Kidney capillary endothelial cell (primary cell): ENCODE measurements around the gene STXBP3.
A peak's percentile ranks its signal among the peaks of the same experiment; 100 is the strongest.
"Not testable (repeated sequence)": the region's sequence is repeated elsewhere in the genome, so short reads cannot be mapped to it uniquely, and the experiment has no call there.

Experiments used
- DNase-seq: peaks from one replicate; pipeline ENCODE4 v3.0.0-alpha.2; 2018; ENCODE audit warnings: low spot score

The STXBP3 gene

GRCh38 chr1:108732398-108732797 lies 14.1 kb upstream of the STXBP3 start:
- no peak for DNase-seq

- DNase-seq: no peak
Observed at GRCh38 chr1:108734171-108734865, 12.2 kb upstream of the STXBP3 start.

DNA sequence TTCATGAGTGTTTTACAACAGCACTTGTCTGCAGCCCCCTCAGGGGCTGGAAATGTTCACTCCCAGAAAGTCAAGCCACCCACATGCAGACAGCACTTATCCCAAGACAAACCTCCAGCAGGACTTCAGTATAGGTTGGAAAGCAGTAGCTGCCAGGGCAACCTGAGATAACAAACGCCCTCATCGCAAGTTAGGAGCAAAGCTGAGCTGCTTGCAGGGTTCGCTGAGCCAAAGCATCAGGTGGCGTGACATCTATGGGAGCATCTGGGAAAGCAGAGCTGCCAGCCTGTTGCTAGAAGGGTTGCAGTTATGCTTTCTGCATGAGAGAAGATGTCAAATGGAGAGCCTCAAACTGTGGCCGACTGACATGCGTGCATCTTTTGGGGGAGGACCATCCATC lies 4.2 kb upstream of the STXBP3 start:
- DNase-seq: no peak

- DNase-seq: no peak
Observed at GRCh38 chr1:108745980-108746381, 493 bp upstream of the STXBP3 start.

- peak; percentile 75 for DNase-seq
Observed at GRCh38 chr1:108747171-108747850, 837 bp downstream of the STXBP3 start.

GRCh38 chr1:108747898-108748297 lies 1.4 kb downstream of the STXBP3 start:
- no peak for DNase-seq

DNA sequence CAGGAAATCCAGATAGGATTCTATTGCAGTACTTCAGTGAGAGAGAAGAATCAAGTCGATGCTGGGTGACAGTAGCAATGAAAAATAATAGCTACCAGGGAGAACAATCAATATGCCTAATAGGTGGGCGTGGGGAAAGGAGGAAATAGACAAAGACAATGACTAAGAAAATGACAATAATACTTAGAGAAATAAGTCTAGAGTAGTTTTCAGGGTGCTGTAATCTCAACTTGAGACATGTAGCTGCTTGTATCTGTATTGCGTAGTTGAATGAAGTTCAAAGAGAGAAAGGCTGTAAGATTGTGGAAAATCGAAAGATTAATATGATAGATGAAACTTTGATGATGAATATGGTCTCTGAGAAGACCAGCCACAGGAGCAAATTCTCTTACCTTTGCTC lies 2.6 kb downstream of the STXBP3 start:
- no peak for DNase-seq

- DNase-seq: no peak
Observed at GRCh38 chr1:108750476-108751181, 4.2 kb downstream of the STXBP3 start.

GRCh38 chr1:108753363-108753762 lies 6.9 kb downstream of the STXBP3 start:
- no peak for DNase-seq

GRCh38 chr1:108758796-108759195 lies 12.3 kb downstream of the STXBP3 start:
- no peak for DNase-seq

GRCh38 chr1:108767115-108767514 lies 20.6 kb downstream of the STXBP3 start:
- peak; percentile 28 for DNase-seq

GRCh38 chr1:108767708-108768107 lies 21.2 kb downstream of the STXBP3 start:
- no peak for DNase-seq

DNA sequence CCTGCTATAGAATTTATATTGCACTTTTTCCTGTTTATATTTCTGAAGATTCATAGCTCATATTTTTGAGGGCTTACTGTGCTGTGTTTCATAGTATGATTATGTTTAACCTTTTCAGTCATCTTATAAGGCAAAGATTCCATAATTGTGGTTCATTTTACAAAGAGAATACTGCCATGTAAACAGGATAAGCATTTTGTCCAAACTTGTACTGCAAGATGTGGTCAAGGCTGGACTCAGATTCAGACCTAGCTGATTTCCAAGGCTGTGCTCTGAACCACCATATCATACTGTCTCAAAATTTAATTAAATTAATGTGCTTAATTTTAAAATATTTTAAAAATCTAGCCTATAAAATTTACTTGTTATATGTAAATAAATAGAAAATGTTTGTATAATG lies 31.4 kb downstream of the STXBP3 start:
- no peak for DNase-seq

DNA sequence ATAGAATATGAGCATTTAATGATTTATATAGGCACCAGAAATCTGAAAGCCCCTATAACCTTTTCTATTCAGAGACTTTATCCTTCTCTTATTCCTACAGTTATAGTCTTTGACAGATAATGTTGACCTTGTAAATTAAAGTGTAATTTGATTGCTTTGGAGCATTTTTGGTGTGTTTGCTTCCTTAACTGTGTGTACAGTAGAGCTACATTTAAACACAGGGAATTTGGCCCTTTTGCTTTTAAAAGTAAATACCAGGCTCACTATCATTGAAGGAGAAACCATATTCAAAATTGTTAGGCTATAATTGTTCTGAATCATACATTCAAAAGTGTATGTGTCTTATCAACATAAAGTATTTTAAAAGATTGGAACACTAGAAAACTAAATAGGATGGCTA lies 33.0 kb downstream of the STXBP3 start:
- DNase-seq: no peak

DNA sequence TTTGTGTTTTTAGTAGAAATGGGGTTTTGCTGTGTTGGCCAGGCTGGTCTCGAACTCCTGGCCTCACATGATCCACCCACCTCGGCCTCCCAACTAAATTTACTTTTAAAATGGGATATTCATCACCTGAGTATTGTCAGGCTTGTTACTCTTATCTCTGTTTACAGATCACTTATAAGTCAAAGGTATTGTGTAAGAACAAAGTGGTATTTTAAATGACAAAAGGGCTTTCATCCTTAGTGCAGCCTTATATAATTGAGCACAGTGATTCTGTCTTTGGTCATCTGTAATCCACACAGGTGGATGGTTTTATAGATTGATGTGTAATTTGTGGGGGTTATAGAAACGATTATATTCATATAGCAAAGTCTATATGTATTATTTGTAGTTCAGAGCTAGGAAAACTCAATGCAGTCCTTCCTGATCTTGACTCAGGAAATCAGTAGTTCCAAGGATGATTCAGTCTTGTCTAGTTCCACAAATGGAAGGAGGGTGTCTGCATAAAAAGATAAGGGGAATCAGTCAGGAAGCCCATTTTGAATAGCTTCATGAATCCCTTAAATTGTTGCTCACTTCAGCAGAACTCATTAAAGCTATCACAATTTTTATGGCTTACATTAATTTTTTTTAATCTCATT lies 34.6 kb downstream of the STXBP3 start:
- DNase-seq: no peak

DNA sequence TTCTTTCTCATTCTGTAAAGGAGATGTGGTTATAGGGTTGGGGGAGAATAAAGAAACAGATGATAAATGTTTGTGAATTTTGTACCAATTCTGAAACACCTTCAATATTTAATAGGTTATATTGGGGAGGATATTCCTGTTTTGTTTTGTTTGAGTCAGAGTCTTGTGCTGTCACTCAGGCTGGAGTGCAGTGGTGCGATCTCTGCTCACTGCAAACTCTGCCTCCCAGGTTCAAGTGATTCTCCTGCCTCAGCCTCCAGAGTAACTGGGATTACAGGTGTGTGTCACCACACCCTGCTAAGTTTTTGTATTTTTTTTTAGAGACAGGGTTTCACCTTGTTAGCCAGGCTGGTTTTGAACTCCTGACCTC lies 35.1 kb downstream of the STXBP3 start:
- DNase-seq: not testable (repeated sequence)

DNA sequence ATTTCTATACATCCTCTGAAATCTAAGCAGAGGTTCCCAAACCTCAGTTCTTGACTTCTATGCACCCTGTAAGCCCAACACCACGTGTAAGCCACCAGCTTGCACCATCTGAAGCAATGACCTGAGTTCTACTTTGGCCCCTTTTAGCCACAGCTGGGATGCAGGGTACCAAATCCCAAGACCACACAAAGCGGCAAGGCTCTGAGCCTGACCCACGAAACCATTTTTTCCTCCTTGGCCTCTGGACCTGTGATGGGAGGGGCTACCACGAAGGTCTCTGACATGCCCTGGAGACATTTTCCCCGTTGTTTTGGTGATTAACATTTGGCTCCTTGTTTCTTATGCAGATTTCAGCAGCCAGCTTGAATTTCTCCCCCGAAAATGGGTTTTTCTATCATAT lies 38.8 kb downstream of the STXBP3 start:
- no peak for DNase-seq

DNA sequence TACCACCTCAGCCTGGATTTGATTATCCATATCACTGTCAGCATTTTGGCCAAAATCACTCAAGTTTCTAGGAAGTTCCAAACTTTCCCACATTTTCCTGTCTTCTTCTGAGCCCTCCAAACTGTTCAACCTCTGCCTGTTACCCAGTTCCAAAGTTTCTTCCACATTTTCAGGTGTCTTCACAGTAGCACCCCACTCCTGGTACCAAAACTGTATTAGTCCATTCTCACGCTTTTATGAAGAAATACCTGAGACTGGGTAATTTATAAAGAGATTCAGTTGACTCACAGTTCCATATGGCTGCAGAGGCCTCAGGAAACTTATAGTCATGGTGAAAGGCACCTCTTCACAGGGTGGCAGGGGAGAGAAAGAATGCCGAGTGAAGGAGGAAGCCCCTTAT lies 39.4 kb downstream of the STXBP3 start:
- DNase-seq: no peak

- no peak for DNase-seq
Observed at GRCh38 chr1:108791790-108792189, 45.3 kb downstream of the STXBP3 start.

DNA sequence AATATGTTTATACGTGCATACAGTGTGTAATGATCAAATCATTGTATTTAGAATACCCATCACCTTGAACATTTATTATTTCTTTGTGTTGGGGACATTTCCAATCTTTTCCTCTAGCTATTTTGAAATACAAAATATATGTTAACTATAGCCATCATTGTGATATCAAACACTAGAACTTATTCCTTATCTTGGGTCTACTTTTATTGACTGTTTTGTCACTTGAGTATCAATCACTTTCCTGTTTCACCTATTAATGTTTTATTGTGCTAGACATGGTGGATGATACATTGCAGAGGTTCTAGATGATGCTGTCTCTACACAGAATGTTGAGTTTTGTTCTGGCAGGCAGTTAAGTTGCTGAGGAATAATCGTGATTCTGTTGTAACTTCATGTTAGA lies 45.9 kb downstream of the STXBP3 start:
- no peak for DNase-seq

DNA sequence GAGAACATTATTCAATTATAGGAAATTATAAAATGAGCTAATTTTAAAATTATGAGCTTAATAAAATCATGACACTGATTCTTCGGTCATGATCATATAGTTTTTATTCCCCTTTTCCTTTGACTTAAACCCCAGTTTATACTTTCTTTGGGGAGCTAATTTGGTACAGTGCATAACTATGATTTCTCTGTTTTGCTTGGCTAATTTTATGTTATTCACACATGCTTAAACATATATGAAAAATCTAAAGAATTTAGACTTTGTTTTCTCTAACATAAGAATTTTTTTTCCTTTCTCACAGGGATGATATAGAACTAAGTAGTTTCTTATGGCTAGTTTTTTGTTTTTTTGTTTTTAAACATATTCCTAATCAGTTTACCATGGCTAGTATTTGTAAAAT lies 52.5 kb downstream of the STXBP3 start:
- no peak for DNase-seq

- DNase-seq: no peak
Observed at GRCh38 chr1:108801101-108801500, 54.6 kb downstream of the STXBP3 start.

- DNase-seq: no peak
Observed at GRCh38 chr1:108803548-108803947, 57.1 kb downstream of the STXBP3 start.
